ENCODE data around the gene IQSEC1.

The IQSEC1 gene

DNA sequence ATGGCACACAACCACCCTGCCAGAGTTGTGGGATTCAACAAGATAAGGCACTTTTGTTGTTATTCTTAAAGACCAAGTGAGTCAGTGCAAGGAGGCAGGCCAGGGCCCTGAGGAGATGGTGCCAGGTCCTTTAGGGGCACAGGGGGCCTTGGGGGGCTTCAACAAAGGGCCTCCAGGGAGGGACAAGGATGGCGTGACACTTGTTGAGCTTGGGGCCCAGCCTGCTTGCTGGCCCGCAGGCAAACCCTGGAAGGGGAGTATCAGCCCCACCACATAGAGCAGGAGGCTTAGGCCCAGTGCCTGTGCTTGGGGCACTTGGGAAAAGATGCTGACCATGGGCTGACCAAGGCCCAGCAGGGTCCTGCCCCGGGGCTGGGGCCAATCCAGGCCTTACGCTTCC, 5.5 kb downstream of the IQSEC1 start:
- DNase-seq (ENCODE audit: low spot score) = no peak

DNA sequence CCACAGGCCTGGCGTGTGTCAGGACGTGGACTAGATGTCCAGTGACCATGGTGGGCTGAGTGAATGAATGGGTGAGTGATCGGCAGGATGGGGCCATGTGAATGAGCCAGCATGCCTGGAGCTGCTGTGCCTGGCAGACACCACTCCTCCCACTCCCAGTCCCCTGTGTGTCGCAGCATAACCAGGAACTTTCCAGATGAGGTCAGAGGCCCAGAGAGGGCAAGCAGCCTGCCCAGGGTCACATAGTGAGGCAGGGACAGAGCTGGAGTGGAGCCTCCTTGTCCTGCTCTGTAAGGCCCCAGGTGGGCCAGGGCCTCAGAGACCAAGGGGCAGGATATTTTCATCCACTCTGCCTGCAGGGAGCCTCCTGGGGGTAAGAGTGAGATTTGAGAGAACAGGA, 6.4 kb downstream of the IQSEC1 start:
- no peak for DNase-seq (ENCODE audit: low spot score)

DNA sequence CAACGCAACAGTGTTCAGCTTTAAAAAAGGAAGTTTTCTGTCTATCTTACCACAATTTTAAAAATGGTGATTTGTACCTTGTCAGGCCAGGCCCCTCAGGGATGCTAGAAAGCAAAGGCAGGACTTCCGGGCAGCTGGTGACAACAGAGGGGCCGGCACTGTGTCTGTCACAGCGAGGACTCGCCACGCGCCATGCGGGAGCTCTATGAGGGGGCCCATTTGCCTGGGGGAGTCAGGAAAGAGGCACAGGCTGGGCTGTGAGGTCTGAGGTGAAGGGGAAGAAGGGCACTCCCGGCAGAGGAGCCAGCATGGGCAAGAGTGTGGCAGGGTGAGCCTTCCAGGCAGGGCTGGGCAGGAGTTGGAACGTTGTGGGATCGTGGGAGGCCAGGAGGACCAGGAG, 7.0 kb downstream of the IQSEC1 start:
- DNase-seq (ENCODE audit: low spot score) = no peak

DNA sequence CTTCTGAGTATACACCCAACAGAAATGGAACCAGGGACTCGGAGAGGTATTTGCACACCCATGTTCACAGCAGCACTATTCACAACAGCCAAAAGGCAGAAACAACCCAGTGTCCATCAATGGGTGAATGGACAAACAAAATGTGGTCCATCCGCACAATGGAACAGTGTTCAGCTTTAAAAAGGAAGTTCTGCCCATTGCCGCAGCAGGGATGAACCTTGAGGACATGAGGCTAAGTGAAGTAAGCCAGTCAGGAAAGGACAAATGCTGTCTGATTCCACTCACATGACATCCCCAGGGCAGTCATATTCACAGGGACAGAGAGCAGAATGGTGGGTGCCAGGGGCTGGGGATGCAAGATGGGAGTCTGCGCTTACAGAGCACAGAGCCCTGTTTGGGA, 7.5 kb downstream of the IQSEC1 start:
- DNase-seq (ENCODE audit: low spot score) = no peak

DNA sequence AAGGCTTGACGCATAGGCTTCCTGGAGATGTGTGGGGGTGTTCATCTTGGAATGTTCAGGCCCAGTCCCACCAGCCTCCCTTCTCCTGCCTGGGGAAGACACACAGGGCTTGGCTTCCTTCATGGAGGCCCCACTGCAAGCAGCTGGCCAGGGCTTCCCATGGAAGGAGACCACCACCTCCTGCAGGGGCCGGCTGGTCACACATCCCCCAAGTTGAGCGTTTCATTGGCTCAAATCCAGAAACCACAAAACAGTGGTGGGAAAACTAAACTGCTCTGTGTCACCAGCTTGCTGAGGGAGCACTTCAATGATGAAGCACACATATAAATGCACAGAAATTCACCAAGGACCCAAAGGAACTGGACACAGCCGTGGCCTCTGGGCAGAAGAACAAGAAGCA, 8.3 kb downstream of the IQSEC1 start:
- no peak for DNase-seq (ENCODE audit: low spot score)

DNA sequence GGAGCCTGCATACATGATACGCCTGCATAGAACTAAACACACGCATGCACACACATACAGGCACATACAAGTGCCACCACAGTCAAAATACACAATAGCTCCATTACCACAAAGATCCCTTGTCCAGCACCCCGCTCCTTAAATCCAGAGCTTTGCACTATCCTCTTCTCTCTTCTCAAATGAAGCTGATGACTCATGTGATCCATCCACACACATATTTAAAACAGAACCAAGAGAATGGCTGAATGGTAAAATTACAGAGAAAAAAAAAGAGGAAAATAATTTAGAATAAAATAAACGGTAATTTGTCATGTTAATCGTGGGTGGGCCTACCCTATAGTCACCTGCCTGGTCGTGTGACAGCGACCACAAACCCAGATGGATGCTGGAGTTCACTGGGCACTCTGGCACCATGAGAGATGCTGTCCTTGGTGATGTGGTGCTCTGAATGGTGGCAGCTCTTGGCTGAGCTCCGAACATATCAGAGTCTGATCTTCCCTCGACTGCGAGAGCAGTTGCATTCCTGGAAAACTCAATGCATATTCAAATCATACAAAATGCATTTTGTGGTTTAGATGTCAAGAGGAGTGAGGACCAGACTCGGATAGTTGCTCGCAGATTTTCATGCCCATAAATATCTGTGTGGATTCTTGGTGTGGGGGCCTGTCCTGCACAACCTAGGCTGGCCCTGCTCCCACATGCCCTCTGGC, 8.9 kb downstream of the IQSEC1 start:
- no peak for DNase-seq (ENCODE audit: low spot score)

DNA sequence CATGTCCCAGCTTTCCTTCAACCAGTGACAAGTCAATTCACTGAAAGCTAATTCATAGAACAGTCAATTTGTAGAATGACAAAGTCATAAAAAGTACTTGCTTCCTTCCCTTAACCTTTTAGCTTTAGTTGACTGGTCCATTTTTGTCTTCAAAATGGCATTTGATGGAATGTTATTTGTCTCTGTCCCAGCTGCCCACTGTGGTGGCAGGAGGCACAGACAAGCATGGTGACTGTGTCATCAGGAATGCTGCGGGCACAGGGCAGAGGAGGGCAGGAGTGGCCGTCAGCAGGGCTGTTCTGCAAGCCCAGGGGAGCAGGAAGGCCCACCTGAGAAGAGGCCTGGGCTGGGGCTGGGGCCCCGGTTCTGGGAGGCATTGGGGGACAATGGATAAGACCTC, 10.0 kb downstream of the IQSEC1 start:
- DNase-seq (ENCODE audit: low spot score) = no peak

DNA sequence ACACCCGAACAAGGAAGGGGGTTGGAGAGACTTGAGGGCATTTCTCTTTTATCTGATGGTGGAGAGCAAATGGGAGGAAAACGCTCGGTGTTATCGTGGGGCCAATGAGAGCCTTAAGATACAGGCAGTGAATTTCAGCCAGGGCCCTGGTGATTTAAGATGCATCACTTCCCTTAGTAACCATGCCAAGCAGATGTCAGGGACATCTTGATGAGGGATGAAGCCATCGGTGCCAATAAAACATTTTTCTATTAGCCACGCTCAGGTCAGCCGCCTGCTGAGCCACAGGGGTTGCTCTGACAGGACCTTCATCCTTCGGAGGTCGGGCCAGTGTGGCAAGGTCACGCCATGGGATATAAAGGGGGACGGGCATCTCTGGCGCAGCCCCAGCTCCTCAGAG, 10.6 kb downstream of the IQSEC1 start:
- DNase-seq (ENCODE audit: low spot score) = no peak

DNA sequence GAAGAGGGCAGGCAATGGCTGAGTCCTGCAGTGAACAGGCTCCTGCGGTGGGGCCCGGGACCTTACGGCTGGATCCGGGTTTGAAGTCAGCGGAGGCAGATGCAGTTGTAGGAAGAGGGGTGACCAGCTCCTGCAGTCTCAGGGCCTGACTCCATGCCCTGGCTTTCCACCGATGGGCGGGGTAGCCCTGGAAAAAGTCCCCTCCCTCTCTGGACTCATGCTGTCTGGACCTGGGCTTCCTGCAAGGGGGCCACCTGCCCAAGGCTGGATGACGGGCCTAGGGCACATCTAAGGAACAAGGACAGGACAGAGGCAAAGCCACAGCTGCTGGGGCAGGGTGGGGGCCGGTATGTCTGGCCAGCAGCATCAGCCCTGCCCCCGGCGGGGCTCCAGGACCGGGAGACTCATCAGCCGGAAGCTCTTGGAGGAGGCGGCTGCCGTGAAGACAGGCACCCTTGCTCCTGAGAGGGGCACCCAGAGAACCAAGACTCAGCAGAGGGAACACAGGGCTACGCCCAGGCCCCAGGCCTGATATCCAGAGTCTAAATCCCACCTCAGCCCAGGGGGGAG, 12.8 kb downstream of the IQSEC1 start:
- DNase-seq (ENCODE audit: low spot score) = no peak

DNA sequence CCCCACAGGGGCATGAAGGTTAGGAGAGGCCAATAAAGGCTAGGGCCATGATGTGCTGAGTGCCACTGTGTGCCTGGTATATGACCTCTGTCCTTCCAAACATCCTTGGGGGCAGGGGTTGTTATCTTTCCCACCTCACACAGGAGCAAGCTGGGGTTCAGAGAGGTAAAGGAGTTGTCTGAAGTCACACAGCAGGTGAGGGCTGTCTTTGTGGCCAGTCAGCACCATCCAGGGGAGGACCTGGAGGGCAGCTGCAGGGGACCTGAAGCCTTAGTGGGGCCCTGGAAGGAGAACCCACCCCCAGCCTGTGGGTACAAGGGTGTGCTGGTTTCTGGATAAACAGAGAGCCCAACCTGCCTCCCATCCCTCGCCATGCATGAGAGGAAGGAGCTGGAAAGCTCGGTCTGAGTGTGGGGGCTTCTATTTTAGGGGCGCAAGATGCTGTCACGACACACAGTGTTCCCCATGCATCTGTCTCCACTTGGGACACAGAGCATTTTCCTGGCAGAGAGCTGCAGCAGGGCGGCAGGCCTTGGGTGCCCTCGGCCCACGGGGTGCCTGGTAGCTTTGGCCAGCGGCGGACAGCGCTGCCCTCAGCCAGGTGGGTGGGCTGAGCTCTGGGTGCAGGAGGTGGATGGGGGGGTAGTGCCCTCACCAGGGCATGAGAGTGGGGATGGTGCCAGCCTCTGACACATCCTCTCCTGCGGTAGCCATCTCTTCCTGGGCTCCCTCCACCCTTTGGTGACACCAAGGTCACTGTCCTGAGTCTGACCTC, 14.7 kb downstream of the IQSEC1 start:
- DNase-seq (ENCODE audit: low spot score) = no peak

DNA sequence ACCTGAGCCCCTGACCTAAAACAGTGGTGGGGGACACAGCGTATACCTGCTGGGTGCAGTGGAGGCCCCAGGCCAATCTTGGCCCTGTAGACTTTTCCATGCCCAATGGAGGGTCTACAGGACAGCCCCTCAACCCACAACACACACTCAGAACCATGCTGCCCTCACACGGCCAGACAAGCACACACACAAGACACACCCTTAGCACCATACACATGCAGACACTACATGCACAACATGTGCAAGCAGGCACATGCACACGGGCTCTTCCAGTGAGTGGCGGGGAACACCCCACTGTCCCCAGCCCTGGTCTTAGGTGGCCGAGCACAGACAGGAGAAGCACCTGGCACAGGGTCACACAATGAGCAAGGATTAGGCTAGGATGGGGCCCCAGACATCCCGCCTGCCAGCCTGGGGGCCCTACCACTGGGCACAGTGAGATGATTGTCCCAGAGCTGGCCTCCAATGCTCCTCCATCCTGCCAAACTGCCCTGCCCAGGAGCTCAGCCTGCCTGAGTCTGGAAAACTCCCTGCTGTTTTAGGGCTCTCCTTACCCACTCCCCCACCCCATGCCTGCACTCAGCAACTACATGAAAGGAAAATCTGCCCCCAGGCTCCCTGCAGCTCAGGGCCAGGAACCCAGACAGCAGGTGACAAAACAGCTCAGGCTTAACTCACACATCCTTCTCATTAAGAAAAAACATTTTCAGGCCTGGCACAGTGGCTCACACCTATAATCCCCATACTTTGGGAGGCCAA, 15.8 kb downstream of the IQSEC1 start:
- no peak for DNase-seq (ENCODE audit: low spot score)

DNA sequence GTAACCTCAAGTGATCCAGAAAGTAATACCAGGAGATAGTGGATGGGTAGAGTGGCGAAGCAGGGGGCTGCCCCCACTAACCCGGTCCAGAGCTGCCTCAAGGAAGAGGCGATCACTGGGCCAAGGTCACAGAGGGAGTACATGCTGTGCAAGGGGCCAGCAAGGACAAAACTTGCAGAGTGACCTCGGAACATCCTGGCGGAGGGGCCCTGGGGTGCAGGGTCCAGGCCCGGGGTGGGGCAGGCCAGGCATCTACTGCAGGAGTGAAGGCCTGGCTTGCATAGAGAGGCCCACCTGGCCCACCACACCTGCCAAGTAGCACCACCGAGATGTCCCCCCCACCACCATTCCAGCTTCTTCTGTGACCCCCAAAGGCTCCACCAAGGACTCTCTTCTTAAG, 17.6 kb downstream of the IQSEC1 start:
- DNase-seq (ENCODE audit: low spot score) = no peak

DNA sequence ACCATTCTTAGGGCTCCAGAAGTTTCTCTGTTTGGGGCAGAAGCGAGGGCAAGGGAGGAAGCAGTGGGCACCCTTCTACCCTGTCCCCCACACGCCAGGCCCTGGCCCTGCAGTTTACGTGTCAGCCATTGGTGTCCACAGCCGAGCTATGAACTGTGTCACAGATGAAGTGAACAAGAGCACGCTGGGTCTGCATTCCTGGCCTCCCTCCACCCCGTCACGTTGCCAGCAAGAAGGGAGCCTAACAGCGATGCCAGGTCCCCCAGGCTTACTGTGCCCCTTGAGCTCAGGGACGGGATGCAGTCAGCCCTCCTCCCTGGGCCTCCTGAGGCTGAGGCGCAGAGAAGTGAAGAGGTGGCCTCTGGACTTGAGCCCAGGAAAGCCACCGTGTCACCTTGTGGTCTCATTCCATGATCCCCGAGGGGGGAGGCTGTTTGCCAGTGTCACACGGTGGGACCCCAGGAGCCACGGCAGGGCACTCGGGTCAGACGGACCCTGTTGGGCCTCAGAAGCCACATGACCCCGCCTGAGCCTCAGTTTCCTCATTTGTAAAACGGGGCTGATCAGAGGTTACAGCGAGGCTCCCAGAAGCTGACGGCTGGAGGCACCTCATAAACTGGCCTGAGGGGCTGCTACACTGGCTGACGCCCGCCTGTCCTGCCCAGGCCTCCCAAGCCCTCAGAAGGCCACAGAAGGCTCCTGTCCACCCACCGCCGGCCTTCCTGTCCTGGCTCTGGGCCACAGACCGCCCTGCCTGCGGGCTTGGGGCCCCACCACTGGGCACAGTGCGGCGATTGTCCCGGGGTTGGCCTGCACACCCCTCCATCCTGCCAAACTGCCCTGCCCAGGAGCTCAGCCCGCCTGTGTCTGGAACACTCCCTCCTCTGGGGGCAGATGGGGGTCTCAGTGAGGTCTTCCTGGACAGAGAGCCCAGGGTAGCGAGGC, 18.6 kb downstream of the IQSEC1 start:
- DNase-seq (ENCODE audit: low spot score) = no peak

DNA sequence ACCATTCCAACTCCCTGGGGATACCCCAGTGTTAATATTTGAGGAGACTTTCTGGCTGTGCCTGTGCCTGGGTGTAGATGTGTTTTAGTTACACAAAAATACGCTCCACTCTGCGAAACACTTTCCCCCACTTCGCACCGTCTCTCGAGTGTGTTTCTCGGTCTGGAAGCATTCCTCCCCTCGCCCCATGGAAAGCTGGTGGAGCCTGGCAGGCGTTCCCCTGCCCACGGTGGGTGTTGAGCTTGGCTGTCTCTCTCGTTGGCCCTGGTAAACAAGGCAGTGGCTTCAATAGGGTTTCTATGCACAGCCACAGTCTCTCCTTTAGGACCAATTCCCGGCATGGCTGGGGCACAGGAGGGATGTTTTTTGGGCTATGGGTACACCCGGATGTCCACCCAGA, 19.3 kb downstream of the IQSEC1 start:
- DNase-seq (ENCODE audit: low spot score) = no peak

DNA sequence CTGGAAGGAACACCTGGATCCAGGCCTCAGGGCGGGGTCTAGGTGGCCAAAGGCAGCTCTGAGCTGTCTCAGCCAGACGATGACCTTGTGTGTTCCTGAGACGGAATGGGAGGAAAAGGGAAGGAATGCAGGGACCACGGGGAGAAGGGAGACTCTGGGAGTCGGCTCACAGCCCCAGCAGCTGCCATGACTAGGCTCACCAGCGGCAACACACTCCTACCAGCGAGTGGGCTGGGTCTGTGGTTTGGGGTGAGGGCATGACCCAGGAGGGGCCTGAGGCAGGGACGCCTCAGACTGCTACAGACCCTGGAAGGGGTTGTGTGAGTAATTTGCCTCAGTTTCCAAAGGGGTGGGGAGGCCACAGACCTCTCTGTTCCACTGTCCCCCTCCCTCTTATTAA, 19.8 kb downstream of the IQSEC1 start:
- DNase-seq (ENCODE audit: low spot score) = no peak

DNA sequence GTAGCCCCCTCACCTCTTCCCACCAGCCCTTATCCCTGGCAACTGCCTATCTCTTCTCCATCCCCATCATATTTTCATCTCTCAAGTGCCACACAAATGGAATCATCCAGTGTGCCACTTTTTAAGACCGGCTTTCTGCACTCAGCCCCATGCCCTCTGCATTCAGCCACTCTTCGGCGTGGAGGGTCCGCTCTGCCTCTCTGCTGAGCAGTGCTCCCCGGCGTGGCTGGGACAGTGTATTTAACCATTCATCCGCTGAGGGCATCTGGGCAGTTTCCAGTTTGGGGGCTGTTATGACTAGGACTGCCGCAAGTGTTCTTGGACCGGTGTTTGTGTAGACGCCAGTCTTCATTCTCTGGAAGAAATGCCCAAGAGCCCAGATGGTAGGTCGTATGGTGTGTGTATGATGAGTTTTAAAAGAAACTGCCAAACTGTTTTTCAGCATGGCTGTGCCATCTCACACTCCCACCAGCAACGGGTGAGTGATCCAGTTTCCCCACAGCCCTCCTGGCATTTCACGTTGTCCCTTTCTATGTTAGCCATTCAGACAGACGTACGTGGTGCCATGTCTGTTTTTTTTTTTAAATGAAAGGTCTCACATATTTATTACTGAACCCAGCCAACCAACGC, 20.9 kb downstream of the IQSEC1 start:
- no peak for DNase-seq (ENCODE audit: low spot score)

DNA sequence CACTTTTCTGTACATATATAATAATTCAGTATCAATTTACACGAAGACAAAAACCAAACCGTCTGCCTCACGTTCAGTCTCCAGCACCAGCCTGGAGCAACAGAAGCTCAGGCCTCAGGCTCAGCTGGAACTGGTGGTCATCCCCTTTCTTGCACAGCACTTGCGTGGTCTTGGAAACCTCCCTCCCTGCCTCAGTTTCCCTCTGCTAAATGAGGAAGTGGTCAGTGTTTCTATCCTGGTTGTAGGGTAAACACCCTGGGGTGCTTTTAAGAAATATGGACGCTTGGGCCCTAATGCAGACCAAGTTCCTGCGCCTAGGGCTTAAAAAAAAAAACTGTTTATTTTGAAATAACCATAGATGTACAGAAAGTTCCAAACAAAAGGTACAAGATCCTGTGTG, 21.6 kb downstream of the IQSEC1 start:
- no peak for DNase-seq (ENCODE audit: low spot score)

DNA sequence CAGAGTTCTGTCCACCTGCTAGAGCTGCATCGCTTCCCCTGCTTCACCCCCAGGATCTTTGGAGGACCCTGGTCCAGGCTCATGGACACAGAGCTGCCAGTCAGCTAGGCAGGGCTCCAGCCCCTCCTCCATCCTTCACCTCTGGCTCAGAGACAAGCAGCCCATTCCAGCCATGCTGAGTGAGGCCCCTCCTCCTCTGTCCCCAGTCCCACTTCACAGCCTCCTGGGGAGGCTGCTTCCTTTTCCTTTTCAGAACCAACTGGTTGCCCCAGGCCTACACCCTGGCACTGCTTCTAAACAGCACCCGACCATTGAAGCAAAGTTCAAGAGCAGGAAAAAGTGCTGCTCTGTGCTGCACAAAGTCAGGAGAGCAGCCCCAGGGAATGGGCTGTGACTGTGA, 22.2 kb downstream of the IQSEC1 start:
- no peak for DNase-seq (ENCODE audit: low spot score)

DNA sequence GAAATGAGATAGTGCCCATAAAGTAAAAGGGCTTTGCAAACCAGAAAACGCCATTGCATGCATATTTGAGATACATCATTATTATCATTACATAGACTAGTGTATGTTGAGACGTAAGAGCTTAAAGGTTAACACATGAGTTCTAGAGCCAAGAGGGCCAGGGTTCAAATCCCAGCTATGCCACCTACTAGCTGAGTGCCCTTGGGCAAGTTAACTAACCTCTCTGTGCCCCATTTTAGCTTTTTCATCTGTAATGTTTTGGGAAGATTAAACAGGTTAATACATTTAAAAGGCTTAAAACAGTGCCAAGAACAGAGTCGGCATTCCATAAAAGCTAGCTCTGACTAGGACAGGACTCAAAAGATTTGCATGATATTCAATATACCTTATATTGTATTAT, 22.8 kb downstream of the IQSEC1 start:
- no peak for DNase-seq (ENCODE audit: low spot score)

DNA sequence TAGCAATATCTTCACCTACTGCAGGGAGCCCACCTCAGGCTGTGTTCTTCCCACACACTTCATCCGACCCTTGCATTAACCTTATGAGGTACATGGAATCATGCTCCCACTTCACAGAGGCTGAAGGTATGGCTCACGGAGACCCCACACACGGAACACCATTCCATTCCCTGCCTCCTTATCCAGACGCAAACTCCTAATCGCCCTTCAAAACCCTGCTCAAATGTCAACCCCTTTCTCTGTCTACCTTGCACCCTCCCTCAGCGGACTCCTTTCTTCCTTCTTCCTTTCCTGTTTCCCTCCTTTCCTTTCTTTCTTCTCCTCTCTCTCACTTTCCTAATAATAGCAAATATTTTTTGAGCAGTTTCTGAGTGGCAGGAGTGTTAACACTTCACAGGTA, 23.8 kb downstream of the IQSEC1 start:
- no peak for DNase-seq (ENCODE audit: low spot score)
